ENCODE data around the gene BEX4. TPM values are rescaled to one million over a fixed set of nuclear protein-coding genes. Genes with fewer than 3 reads are reported as not detected.
"Not testable (repeated sequence)": the region's sequence is repeated elsewhere in the genome, so short reads cannot be mapped to it uniquely, and the experiment has no call there.

Gene BEX4
- total and polyA plus RNA-seq, 2 experiments from 2014 or later: 75.6 to 112 TPM

- H4K20me1 ChIP-seq (ENCODE audit: insufficient read depth, poor library complexity, severe bottlenecking): no peaks in the 10 kb centered on the region
- no peaks in the 10 kb centered on the region for H3K36me3 ChIP-seq (replicated peaks; ENCODE audit: insufficient read depth, low read depth)
- H2AFZ ChIP-seq: peak overlapping the region; percentile 26
- H3K27me3 ChIP-seq: no peaks in the 10 kb centered on the region
- 48% methylated on average over 16 of the region's 39 CpGs for WGBS (ENCODE audit: low lambda C conversion rate, missing lambda C conversion rate)
- H3K4me2 ChIP-seq: peak overlapping the region; percentile 82
- peak overlapping the region; percentile 64 for H3K4me3 ChIP-seq
- DNase-seq (ENCODE audit: low spot score): peak; percentile 52
- H3K9me2 ChIP-seq (replicated peaks; ENCODE audit: insufficient read depth): no peaks in the 10 kb centered on the region
- no peaks in the 10 kb centered on the region for H3K9me3 ChIP-seq (ENCODE audit: low read depth)
- H3K79me2 ChIP-seq: no peaks in the 10 kb centered on the region
- no peaks in the 10 kb centered on the region for H3K4me1 ChIP-seq (ENCODE audit: insufficient read depth)
- peak overlapping the region; percentile 97 for H3K27ac ChIP-seq
- no peak for TF ChIP-seq EZH2 (IDR thresholded peaks at IDR 0.05; ENCODE audit: borderline replicate concordance)
- TF ChIP-seq EZH2phosphoT487 (IDR thresholded peaks at IDR 0.05; ENCODE audit: low read depth, severe bottlenecking, unreplicated experiment): no peak
Observed at GRCh38 chrX:103215425-103215991, 600 bp downstream of the BEX4 start.

DNA sequence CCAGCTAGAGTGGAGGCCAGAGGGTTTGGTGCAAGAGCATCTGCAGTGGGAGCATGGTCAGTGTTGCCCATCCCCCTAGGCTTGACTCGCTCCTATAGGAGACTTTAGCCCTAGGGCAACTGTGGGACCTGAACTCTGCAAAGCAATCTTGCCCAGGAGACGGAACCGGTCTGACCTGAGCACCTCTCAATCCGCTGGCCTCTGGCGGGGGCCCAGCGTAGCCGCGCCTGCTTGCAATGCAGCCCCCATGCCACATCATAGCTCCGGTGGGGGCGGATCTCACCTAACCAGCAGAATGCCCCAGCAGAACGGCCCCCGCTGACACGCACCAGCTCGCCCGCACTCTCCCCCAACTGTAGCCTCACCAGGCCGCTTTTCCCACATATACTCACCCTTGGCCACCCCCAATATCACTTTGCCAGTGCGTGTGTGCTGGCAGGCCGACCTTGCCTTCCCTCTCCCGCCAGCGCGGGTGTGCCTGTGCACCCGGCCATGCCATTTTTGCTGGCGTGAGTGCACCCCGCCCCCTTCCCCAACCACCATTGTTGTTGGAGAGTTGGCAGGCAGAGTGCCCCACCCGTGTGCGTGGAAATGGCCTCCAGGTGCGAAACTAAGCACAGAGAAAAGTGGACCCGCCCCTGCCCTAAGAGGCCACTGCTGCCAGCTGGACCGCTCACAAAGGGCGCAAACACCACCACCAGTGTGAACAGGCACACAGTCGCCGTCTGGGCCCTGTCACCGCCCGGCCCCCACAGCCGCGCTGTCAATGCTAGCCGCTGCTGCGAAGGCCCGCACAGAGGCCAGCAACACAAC, 5.8 kb downstream of the BEX4 start:
- 95% methylated on average over 34 of the region's 39 CpGs for WGBS (ENCODE audit: low lambda C conversion rate, missing lambda C conversion rate)
- no peak for TF ChIP-seq EZH2 (IDR thresholded peaks at IDR 0.05; ENCODE audit: borderline replicate concordance)
- no peak for TF ChIP-seq EZH2phosphoT487 (IDR thresholded peaks at IDR 0.05; ENCODE audit: low read depth, severe bottlenecking, unreplicated experiment)
- TF ChIP-seq, protein P1, sequence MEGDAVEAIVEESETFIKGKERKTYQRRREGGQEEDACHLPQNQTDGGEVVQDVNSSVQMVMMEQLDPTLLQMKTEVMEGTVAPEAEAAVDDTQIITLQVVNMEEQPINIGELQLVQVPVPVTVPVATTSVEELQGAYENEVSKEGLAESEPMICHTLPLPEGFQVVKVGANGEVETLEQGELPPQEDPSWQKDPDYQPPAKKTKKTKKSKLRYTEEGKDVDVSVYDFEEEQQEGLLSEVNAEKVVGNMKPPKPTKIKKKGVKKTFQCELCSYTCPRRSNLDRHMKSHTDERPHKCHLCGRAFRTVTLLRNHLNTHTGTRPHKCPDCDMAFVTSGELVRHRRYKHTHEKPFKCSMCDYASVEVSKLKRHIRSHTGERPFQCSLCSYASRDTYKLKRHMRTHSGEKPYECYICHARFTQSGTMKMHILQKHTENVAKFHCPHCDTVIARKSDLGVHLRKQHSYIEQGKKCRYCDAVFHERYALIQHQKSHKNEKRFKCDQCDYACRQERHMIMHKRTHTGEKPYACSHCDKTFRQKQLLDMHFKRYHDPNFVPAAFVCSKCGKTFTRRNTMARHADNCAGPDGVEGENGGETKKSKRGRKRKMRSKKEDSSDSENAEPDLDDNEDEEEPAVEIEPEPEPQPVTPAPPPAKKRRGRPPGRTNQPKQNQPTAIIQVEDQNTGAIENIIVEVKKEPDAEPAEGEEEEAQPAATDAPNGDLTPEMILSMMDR (IDR thresholded peaks at IDR 0.05; ENCODE audit: poor library complexity): no peak
- no peak overlapping the region for H2AFZ ChIP-seq

DNA sequence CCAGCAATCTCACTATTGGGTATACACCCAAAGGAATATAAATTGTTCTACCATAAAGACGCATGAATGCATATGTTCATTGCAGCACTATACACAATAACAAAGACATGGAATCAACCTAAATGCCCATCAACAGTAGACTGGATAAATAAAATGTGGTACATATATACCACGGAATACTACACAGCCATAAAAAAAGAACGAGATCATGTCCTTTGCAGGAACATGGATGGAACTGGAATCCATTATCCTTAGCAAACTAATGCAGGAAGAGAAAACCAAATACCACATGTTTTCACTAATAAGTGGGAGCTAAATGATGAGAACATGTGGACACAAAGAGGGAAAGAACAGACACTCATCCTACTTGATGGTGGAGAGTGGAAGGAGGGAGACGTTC, 11.0 kb downstream of the BEX4 start:
- DNase-seq (ENCODE audit: low spot score); H3K9me3 ChIP-seq (ENCODE audit: low read depth); H4K20me1 ChIP-seq (ENCODE audit: insufficient read depth, poor library complexity, severe bottlenecking); H3K36me3 ChIP-seq (replicated peaks; ENCODE audit: insufficient read depth, low read depth); H3K4me3 ChIP-seq; H2AFZ ChIP-seq; H3K27me3 ChIP-seq; H3K79me2 ChIP-seq; H3K4me1 ChIP-seq (ENCODE audit: insufficient read depth); H3K9me2 ChIP-seq (replicated peaks; ENCODE audit: insufficient read depth); H3K27ac ChIP-seq; H3K4me2 ChIP-seq: not testable (repeated sequence)
- WGBS (ENCODE audit: low lambda C conversion rate, missing lambda C conversion rate): 84% methylated on average over 4 of the region's 4 CpGs

More for the DNA sequence above, 5.8 kb downstream of the BEX4 start:
- Histone ChIP-seq H3K36me3 (replicated peaks; ENCODE audit: insufficient read depth, low read depth) (no peaks in the 10 kb centered on the region), H3K4me1 (ENCODE audit: insufficient read depth) (no peaks in the 10 kb centered on the region), H3K27ac (no peak overlapping the region), H4K20me1 (ENCODE audit: insufficient read depth, poor library complexity, severe bottlenecking) (no peaks in the 10 kb centered on the region), H3K4me2 (no peak overlapping the region), H3K4me3 (no peak overlapping the region), H3K9me2 (replicated peaks; ENCODE audit: insufficient read depth) (no peaks in the 10 kb centered on the region), H3K9me3 (ENCODE audit: low read depth) (no peaks in the 10 kb centered on the region), H3K79me2 (no peaks in the 10 kb centered on the region), H3K27me3 (no peaks in the 10 kb centered on the region)
- DNase-seq (ENCODE audit: low spot score): no peak

GRCh38 chrX:103233263-103233662, 18.4 kb downstream of the BEX4 start:
- Histone ChIP-seq H2AFZ (no peak overlapping the region), H3K4me2 (no peak overlapping the region), H3K4me3 (no peak overlapping the region), H4K20me1 (ENCODE audit: insufficient read depth, poor library complexity, severe bottlenecking) (no peaks in the 10 kb centered on the region), H3K27me3 (no peaks in the 10 kb centered on the region), H3K9me3 (ENCODE audit: low read depth) (no peaks in the 10 kb centered on the region), H3K27ac (peak overlapping the region; percentile 4), H3K79me2 (no peaks in the 10 kb centered on the region), H3K9me2 (replicated peaks; ENCODE audit: insufficient read depth) (no peaks in the 10 kb centered on the region), H3K4me1 (ENCODE audit: insufficient read depth) (no peaks in the 10 kb centered on the region), H3K36me3 (replicated peaks; ENCODE audit: insufficient read depth, low read depth) (no peaks in the 10 kb centered on the region)
- no peak for DNase-seq (ENCODE audit: low spot score)
- 35% methylated on average over 2 of the region's 2 CpGs for WGBS (ENCODE audit: low lambda C conversion rate, missing lambda C conversion rate)
- TF ChIP-seq EZH2 (IDR thresholded peaks at IDR 0.05; ENCODE audit: borderline replicate concordance): no peak
- TF ChIP-seq EZH2phosphoT487 (IDR thresholded peaks at IDR 0.05; ENCODE audit: low read depth, severe bottlenecking, unreplicated experiment): no peak
- TF ChIP-seq, protein P1 (IDR thresholded peaks at IDR 0.05; ENCODE audit: poor library complexity): no peak
